ENCODE results near the gene HK1. TPM values are rescaled to one million over a fixed set of nuclear protein-coding genes. Genes with fewer than 3 reads are reported as not detected.

Gene HK1
- total RNA-seq, 1 donor from 2014 or later: 219 TPM

GRCh38 chr10:69406302-69406811 lies 128.1 kb downstream of the HK1 start:
- Histone ChIP-seq H3K9me3 (replicated peaks) (no peaks in the 10 kb centered on the region), H3K27me3 (ENCODE audit: low read depth) (no peaks in the 10 kb centered on the region), H3K36me3 (peaks cover 12% of the 10 kb centered on the region), H3K4me1 (peaks cover 70% of the 10 kb centered on the region), H3K4me3 (peak overlapping the region; percentile 62), H3K27ac (replicated peaks) (peak overlapping the region; percentile 92)
- intact Hi-C loops (cut with micrococcal nuclease): no loop called here
- TF ChIP-seq CTCF (IDR thresholded peaks at IDR 0.05; ENCODE audit: borderline replicate concordance): no peak
- DNase-seq: peak; percentile 72

- intact Hi-C loops (cut with micrococcal nuclease): no loop called here
- H3K4me1 ChIP-seq: peaks cover 69% of the 10 kb centered on the region
Observed at GRCh38 chr10:69406816-69407580, 128.7 kb downstream of the HK1 start.

GRCh38 chr10:69407621-69408301 lies 129.5 kb downstream of the HK1 start:
- Histone ChIP-seq H3K9me3 (replicated peaks) (no peaks in the 10 kb centered on the region), H3K27me3 (ENCODE audit: low read depth) (no peaks in the 10 kb centered on the region), H3K27ac (replicated peaks) (peak overlapping the region; percentile 92), H3K4me3 (peak overlapping the region; percentile 62), H3K4me1 (peaks cover 65% of the 10 kb centered on the region), H3K36me3 (peaks cover 5% of the 10 kb centered on the region)
- TF ChIP-seq CTCF (IDR thresholded peaks at IDR 0.05; ENCODE audit: borderline replicate concordance): peak; percentile 22
- DNase-seq: no peak
- intact Hi-C loops (cut with micrococcal nuclease): no loop called here

More at GRCh38 chr10:69406816-69407580, 128.7 kb downstream of the HK1 start:
- TF ChIP-seq CTCF (IDR thresholded peaks at IDR 0.05; ENCODE audit: borderline replicate concordance): no peak
- Histone ChIP-seq H3K9me3 (replicated peaks) (no peaks in the 10 kb centered on the region), H3K27ac (replicated peaks) (peak overlapping the region; percentile 92), H3K36me3 (peaks cover 9% of the 10 kb centered on the region), H3K4me3 (peak overlapping the region; percentile 62), H3K27me3 (ENCODE audit: low read depth) (no peaks in the 10 kb centered on the region)
- no peak for DNase-seq

DNA sequence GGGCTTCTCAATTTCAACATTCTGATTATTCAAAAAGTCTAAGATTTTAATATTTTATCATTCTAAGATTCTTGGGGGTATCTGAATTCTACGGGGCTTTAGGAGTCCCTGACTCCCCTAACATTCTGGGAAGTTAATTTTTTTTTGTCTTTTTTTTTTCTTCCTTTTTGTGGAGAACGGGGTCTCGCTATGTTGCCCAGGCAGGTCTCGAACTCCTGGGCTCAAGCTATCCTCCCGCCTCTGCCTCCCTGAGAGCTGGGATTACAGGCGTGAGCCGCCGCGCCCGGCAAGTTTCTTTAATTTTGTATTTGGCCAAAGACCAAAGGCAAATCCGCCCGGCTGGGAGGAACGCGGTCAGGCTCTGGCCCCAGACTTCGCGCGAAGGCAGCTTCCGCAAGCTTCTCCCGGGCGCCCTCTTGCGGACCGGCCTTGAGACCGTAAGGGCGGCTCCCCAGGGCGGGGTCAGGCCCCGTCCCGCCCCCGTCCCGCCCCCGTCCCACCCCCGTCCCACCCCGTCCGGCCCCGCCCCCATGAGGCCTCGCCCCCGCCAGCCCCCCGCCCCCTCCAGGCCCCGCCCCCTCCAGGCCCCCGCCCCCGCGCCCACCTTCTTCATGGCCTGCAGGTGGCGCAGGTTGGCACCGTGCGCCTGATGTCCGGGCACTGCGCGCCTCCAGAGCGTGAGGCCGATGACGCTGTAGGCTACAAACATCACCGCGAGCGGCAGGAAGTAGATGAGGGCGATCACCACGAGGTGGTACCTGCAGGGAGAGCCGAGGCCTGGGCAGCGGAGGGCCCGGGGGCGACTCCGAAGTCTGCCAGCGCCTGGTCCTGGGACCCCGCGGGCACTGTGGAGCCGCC lies 130.3 kb downstream of the HK1 start:
- H3K27ac ChIP-seq (replicated peaks): peak overlapping the region; percentile 92
- no peaks in the 10 kb centered on the region for H3K9me3 ChIP-seq (replicated peaks)
- no peaks in the 10 kb centered on the region for H3K36me3 ChIP-seq
- H3K4me3 ChIP-seq: peak overlapping the region; percentile 62
- H3K4me1 ChIP-seq: peaks cover 65% of the 10 kb centered on the region
- intact Hi-C loops (cut with micrococcal nuclease): no loop called here
- TF ChIP-seq CTCF (IDR thresholded peaks at IDR 0.05; ENCODE audit: borderline replicate concordance): peak; percentile 92
- peak; percentile 94 for DNase-seq
- no peaks in the 10 kb centered on the region for H3K27me3 ChIP-seq (ENCODE audit: low read depth)

- no peak for TF ChIP-seq CTCF (IDR thresholded peaks at IDR 0.05; ENCODE audit: borderline replicate concordance)
- intact Hi-C loops (cut with micrococcal nuclease): no loop called here
- peaks cover 60% of the 10 kb centered on the region for H3K4me1 ChIP-seq
Observed at GRCh38 chr10:69409176-69409495, 130.8 kb downstream of the HK1 start.

More at GRCh38 chr10:69409176-69409495, 130.8 kb downstream of the HK1 start:
- no peak for DNase-seq
- Histone ChIP-seq H3K9me3 (replicated peaks) (no peaks in the 10 kb centered on the region), H3K36me3 (no peaks in the 10 kb centered on the region), H3K4me3 (peak overlapping the region; percentile 62), H3K27ac (replicated peaks) (peak overlapping the region; percentile 92), H3K27me3 (ENCODE audit: low read depth) (no peaks in the 10 kb centered on the region)
